Endothelial cell of umbilical vein (primary cell): ENCODE measurements around the gene NWD2. TPM values are rescaled to one million over a fixed set of nuclear protein-coding genes. Genes with fewer than 3 reads are reported as not detected.

Experiments
- BruUV-seq: library from RNA; stranded (reverse); fragments of 400-500 nt; replicated peaks from 2 replicates; lab custom pipeline; 2021; lab: Mats Ljungman, UMichigan
- CTCF ChIA-PET: fragments of 300-600, 350-600 bp; sonication (Branson Sonifier 250); formaldehyde crosslinking; loops from one replicate; lab custom pipeline; 2021; ENCODE audit warnings: antibody characterized with exemption, inconsistent platforms; lab: Charles Lee
- POLR2A ChIA-PET: fragments of 300-600, 350-600 bp; sonication (Branson Sonifier 250); formaldehyde crosslinking; loops from one replicate; lab custom pipeline; 2021; ENCODE audit warnings: antibody characterized with exemption, inconsistent platforms; lab: Charles Lee
- DNase-seq: peaks from one replicate; pipeline ENCODE4 v3.0.0-alpha.2; 2011; ENCODE audit warnings: low read depth, low spot score
- FAIRE-seq: peaks from 2 replicates; lab custom pipeline; 2011; peaks lifted over from hg19 to GRCh38; lab: Jason Lieb, UNC
- H2AFZ ChIP-seq: 2 replicates; pipeline ENCODE4 v1.6.0; 2012; ENCODE audit warnings: low read depth, low read length, control low read depth, inconsistent platforms
- H3K27ac ChIP-seq: 2 replicates; pipeline ENCODE4 v1.5.1; 2011; ENCODE audit warnings: low read depth, mild to moderate bottlenecking, control low read depth, low read length, moderate library complexity; ENCODE audit not compliant: insufficient read depth
- H3K27me3 ChIP-seq, 2 experiments: 2 replicates each; pipeline versions ENCODE4 v1.6.0 to v1.6.1; 2011; ENCODE audit warnings: low read length in 2 of 2, mixed read lengths in 1 of 2; ENCODE audit not compliant: control insufficient read depth in 2 of 2, insufficient read depth in 2 of 2
- H3K36me3 ChIP-seq, 2 experiments: 2 replicates in 1 of 2; 3 replicates in 1 of 2; pipeline ENCODE4 v1.5.1; 2011; ENCODE audit warnings: low read length in 2 of 2, mild to moderate bottlenecking in 1 of 2, moderate library complexity in 1 of 2; ENCODE audit not compliant: control insufficient read depth in 2 of 2, insufficient read depth in 2 of 2; ENCODE audit errors: extremely low read depth in 1 of 2
- H3K4me1 ChIP-seq: 3 replicates; pipeline ENCODE4 v1.5.1; 2011; ENCODE audit warnings: mild to moderate bottlenecking, low read length; ENCODE audit not compliant: control insufficient read depth, insufficient read depth; ENCODE audit errors: extremely low read depth
- H3K4me2 ChIP-seq: 2 replicates; pipeline ENCODE4 v1.6.1; 2011; ENCODE audit warnings: low read length, control low read depth, mixed read lengths; ENCODE audit not compliant: insufficient read depth
- H3K4me3 ChIP-seq, 3 experiments: fragments of 200-600 bp in 1 of 3; sonication (generic), shearing (Covaris generic) in 1 of 3; replicated peaks in 1 of 3; 2 replicates each; pipeline ENCODE4 v1.5.1; 2011 to 2016; ENCODE audit warnings: control low read depth in 3 of 3, low read length in 3 of 3, mild to moderate bottlenecking in 2 of 3, inconsistent platforms in 1 of 3, low read depth in 1 of 3, moderate library complexity in 1 of 3; ENCODE audit not compliant: insufficient read depth in 1 of 3
- H3K79me2 ChIP-seq: 2 replicates; pipeline ENCODE4 v1.6.0; 2012; ENCODE audit warnings: low read length, inconsistent platforms; ENCODE audit not compliant: control insufficient read depth, insufficient read depth
- H3K9ac ChIP-seq: replicated peaks from 2 replicates; pipeline ENCODE3; 2011; ENCODE audit warnings: low read length, control low read depth; ENCODE audit not compliant: insufficient read depth; ENCODE audit errors: extremely low read depth
- H3K9me1 ChIP-seq: replicated peaks from 3 replicates; pipeline ENCODE4 v1.6.0; 2011; ENCODE audit warnings: mild to moderate bottlenecking, low read length; ENCODE audit not compliant: control insufficient read depth, insufficient read depth; ENCODE audit errors: extremely low read depth
- H3K9me3 ChIP-seq: replicated peaks from 2 replicates; pipeline ENCODE4 v1.5.1; 2012; ENCODE audit warnings: low read length, inconsistent platforms; ENCODE audit not compliant: control insufficient read depth, insufficient read depth
- H4K20me1 ChIP-seq: replicated peaks from 2 replicates; pipeline ENCODE3; 2011; ENCODE audit warnings: mild to moderate bottlenecking, low read length; ENCODE audit not compliant: control insufficient read depth, insufficient read depth; ENCODE audit errors: extremely low read depth
- CTCF ChIP-seq, 2 donors: IDR thresholded peaks; 1 replicate in 1 of 2; 2 replicates in 1 of 2; pipeline ENCODE4 v1.5.1; 2011; ENCODE audit warnings: low read length in 2 of 2, mild to moderate bottlenecking in 2 of 2, moderate library complexity in 2 of 2, control low read depth in 1 of 2, inconsistent platforms in 1 of 2, low read depth in 1 of 2; ENCODE audit not compliant: insufficient read depth in 1 of 2; ENCODE audit errors: extremely low read depth in 1 of 2
- EZH2 ChIP-seq: IDR thresholded peaks from 2 replicates; pipeline ENCODE4 v1.6.1; 2012; ENCODE audit warnings: borderline replicate concordance, low read depth, mild to moderate bottlenecking, moderate library complexity, low read length, inconsistent platforms; ENCODE audit not compliant: severe bottlenecking
- FOS ChIP-seq: IDR thresholded peaks from 2 replicates; pipeline ENCODE4 v1.6.1; 2011; ENCODE audit warnings: mild to moderate bottlenecking, low read length, moderate library complexity, borderline replicate concordance; ENCODE audit not compliant: insufficient read depth
- GATA2 ChIP-seq: IDR thresholded peaks from 2 replicates; pipeline ENCODE4 v1.7.0; 2011; ENCODE audit warnings: low read depth, mild to moderate bottlenecking, moderate library complexity, mixed read lengths, low read length; ENCODE audit not compliant: insufficient read length, insufficient read depth
- JUN ChIP-seq: IDR thresholded peaks from 2 replicates; pipeline ENCODE4 v1.6.1; 2011; ENCODE audit warnings: borderline replicate concordance, low read depth; ENCODE audit not compliant: insufficient read length, insufficient read depth
- MYC ChIP-seq: IDR thresholded peaks from one replicate; pipeline ENCODE4 v1.6.1; 2011; ENCODE audit warnings: mild to moderate bottlenecking, low read depth, low read length
- POLR2A ChIP-seq: IDR thresholded peaks from 2 replicates; pipeline ENCODE4 v1.6.1; 2012; ENCODE audit warnings: low read depth, mild to moderate bottlenecking, control low read depth, low read length
- dilution Hi-C: fragments of 300-500 bp; cut with MboI; formaldehyde crosslinking; loops from one replicate; pipeline ENCODE4 v1.15.0; 2019; ENCODE audit warnings: low sequenced_read_pairs; ENCODE audit not compliant: extremely low pct_ligation_motif_present
- intact Hi-C: fragments of 100-400 bp; cut with micrococcal nuclease; formaldehyde crosslinking; loops from one replicate; pipeline ENCODE4 v1.10.0; 2022
- polyA plus RNA-seq, 4 experiments: library from polyadenylated mRNA; depleted of rRNA in 3 of 4; stranded (reverse) in 3 of 4; unstranded in 1 of 4; fragments of >200 nt; gene quantifications; 2 replicates each; pipeline versions ENCODE4 v1.2.1 to v1.2.3, GENCODE V29; 2011 to 2012; ENCODE audit warnings: missing spikeins in 1 of 4
- total RNA-seq: library from RNA; stranded (reverse); gene quantifications from 2 replicates; pipeline ENCODE4 v1.2.3, GENCODE V29; 2021

Gene NWD2
- total and polyA plus RNA-seq, 2 donors (not counting 3 experiments of a cell fraction or from before 2014, with no cell fraction given), result not detected

GRCh38 chr4:37431417-37431743, 186.8 kb downstream of the NWD2 start:
- Histone ChIP-seq H2AFZ (no peak overlapping the region), H3K36me3 (no peaks in the 10 kb centered on the region), H4K20me1 (no peaks in the 10 kb centered on the region), H3K4me2 (no peak overlapping the region), H3K27me3 (no peaks in the 10 kb centered on the region), H3K79me2 (no peaks in the 10 kb centered on the region), H3K4me1 (no peaks in the 10 kb centered on the region), H3K9ac (no peak overlapping the region), H3K27ac (no peak overlapping the region), H3K9me1 (no peaks in the 10 kb centered on the region), H3K4me3 (no peak overlapping the region), H3K9me3 (no peaks in the 10 kb centered on the region)
- TF ChIP-seq MYC (no peak), FOS (no peak)
- dilution Hi-C loops, result no loop called here
- BruUV-seq, result no TSS peak
- no peak for FAIRE-seq
- intact Hi-C loops, result no loop called here
- ChIA-PET POLR2A (no interaction called here), CTCF (no interaction called here)
- no peak for DNase-seq

GRCh38 chr4:37434469-37434868, 189.9 kb downstream of the NWD2 start:
- no peaks in the 10 kb centered on the region for H3K36me3 ChIP-seq
- H3K4me2 ChIP-seq, result no peak overlapping the region
- no peak for DNase-seq
- dilution Hi-C loops, result no loop called here
- H2AFZ ChIP-seq, result no peak overlapping the region
- FAIRE-seq, result no peak
- no peaks in the 10 kb centered on the region for H3K9me1 ChIP-seq
- no peaks in the 10 kb centered on the region for H3K27me3 ChIP-seq
- ChIA-PET POLR2A (no interaction called here), CTCF (interaction anchor here (0.6 to 2.2 kb wide), 12 partner anchors 9 to 1769 kb away, joined by 3 to 10 read pairs (median 3); a partner anchor contains a TSS)
- no peaks in the 10 kb centered on the region for H3K79me2 ChIP-seq
- no TSS peak for BruUV-seq
- H3K27ac ChIP-seq, result no peak overlapping the region
- H4K20me1 ChIP-seq, result no peaks in the 10 kb centered on the region
- H3K9me3 ChIP-seq, result no peaks in the 10 kb centered on the region
- H3K4me3 ChIP-seq, result no peak overlapping the region
- TF ChIP-seq CTCF (IDR thresholded peaks at IDR 0.05; ENCODE audit: extremely low read depth in 1 of 2, insufficient read depth in 1 of 2, low read depth in 1 of 2, low read length in 2 of 2) (no peak), JUN (no peak), MYC (no peak), FOS (no peak), EZH2 (no peak), GATA2 (no peak), POLR2A (no peak)
- H3K4me1 ChIP-seq, result no peaks in the 10 kb centered on the region
- H3K9ac ChIP-seq, result no peak overlapping the region
- intact Hi-C loops, result no loop called here
